Measurements from ENCODE around the gene APLN.

APLN gene

GRCh38 chrX:129640737-129641136 lies 14.0 kb downstream of the APLN start:
- no peak for DNase-seq

GRCh38 chrX:129638917-129639316 lies 15.8 kb downstream of the APLN start:
- no peak for DNase-seq

GRCh38 chrX:129637217-129638109 lies 17.3 kb downstream of the APLN start:
- peak; percentile 41 for DNase-seq

- no peak for DNase-seq
Observed at GRCh38 chrX:129636175-129636681, 18.5 kb downstream of the APLN start.

GRCh38 chrX:129634541-129634940 lies 20.2 kb downstream of the APLN start:
- DNase-seq: no peak

GRCh38 chrX:129632443-129632842 lies 22.3 kb downstream of the APLN start:
- DNase-seq: no peak

GRCh38 chrX:129631849-129632248 lies 22.9 kb downstream of the APLN start:
- no peak for DNase-seq

- DNase-seq: no peak
Observed at GRCh38 chrX:129629837-129630236, 24.9 kb downstream of the APLN start.

- DNase-seq: no peak
Observed at GRCh38 chrX:129626026-129626425, 28.7 kb downstream of the APLN start.

- DNase-seq: no peak
Observed at GRCh38 chrX:129622757-129623301, 31.9 kb downstream of the APLN start.

- no peak for DNase-seq
Observed at GRCh38 chrX:129618997-129619396, 35.8 kb downstream of the APLN start.

GRCh38 chrX:129617420-129617819 lies 37.3 kb downstream of the APLN start:
- no peak for DNase-seq

- no peak for DNase-seq
Observed at GRCh38 chrX:129614481-129615255, 40.1 kb downstream of the APLN start.

- no peak for DNase-seq
Observed at GRCh38 chrX:129613596-129613995, 41.2 kb downstream of the APLN start.

GRCh38 chrX:129612396-129612795 lies 42.4 kb downstream of the APLN start:
- no peak for DNase-seq

- no peak for DNase-seq
Observed at GRCh38 chrX:129609395-129609794, 45.4 kb downstream of the APLN start.

- DNase-seq: no peak
Observed at GRCh38 chrX:129608496-129608895, 46.3 kb downstream of the APLN start.

- peak; percentile 9 for DNase-seq
Observed at GRCh38 chrX:129606918-129607317, 47.8 kb downstream of the APLN start.

- DNase-seq: peak; percentile 17
Observed at GRCh38 chrX:129600981-129601424, 53.8 kb downstream of the APLN start.

- DNase-seq: no peak
Observed at GRCh38 chrX:129599996-129600395, 54.8 kb downstream of the APLN start.

- no peak for DNase-seq
Observed at GRCh38 chrX:129599499-129599898, 55.3 kb downstream of the APLN start.

- no peak for DNase-seq
Observed at GRCh38 chrX:129597905-129598304, 56.9 kb downstream of the APLN start.

- DNase-seq: no peak
Observed at GRCh38 chrX:129596077-129596476, 58.7 kb downstream of the APLN start.
